ENCODE results near the gene CACNA1B. TPM values are rescaled to one million over a fixed set of nuclear protein-coding genes. Genes with fewer than 3 reads are reported as not detected.

CACNA1B gene
- polyA plus RNA-seq, 1 of the 3 experiments (the other 2 are of a cell fraction): 0.03 TPM

GRCh38 chr9:137951107-137951506 lies 73.5 kb downstream of the CACNA1B start (continued):
- TF ChIP-seq RCOR1 (IDR thresholded peaks at IDR 0.05; ENCODE audit: low read length) (no peak), MAX (IDR thresholded peaks at IDR 0.05; ENCODE audit: low read depth) (no peak)

- TF ChIP-seq FOXM1 (IDR thresholded peaks at IDR 0.05; ENCODE audit: low read depth) (no peak), RAD21 (IDR thresholded peaks at IDR 0.05; ENCODE audit: low read length) (no peak), GABPA (IDR thresholded peaks at IDR 0.05; ENCODE audit: low read depth) (no peak), TCF12 (IDR thresholded peaks at IDR 0.05) (no peak), IRF3 (IDR thresholded peaks at IDR 0.05; ENCODE audit: low read depth, low read length) (no peak), JUND (IDR thresholded peaks at IDR 0.05) (no peak), RXRA (IDR thresholded peaks at IDR 0.05; ENCODE audit: borderline replicate concordance, low read depth) (no peak), FOXJ3 (CRISPR knock-in tag; IDR thresholded peaks at IDR 0.05) (no peak), USF1 (IDR thresholded peaks at IDR 0.05; ENCODE audit: borderline replicate concordance, low read depth) (no peak), MAX (IDR thresholded peaks at IDR 0.05; ENCODE audit: low read depth) (no peak)
- no peaks in the 10 kb centered on the region for H4K20me1 ChIP-seq (ENCODE audit: insufficient read depth)
- WGBS (ENCODE audit: low lambda C conversion rate): 54% methylated on average over 10 of the region's 12 CpGs
- H3K9me2 ChIP-seq: no peaks in the 10 kb centered on the region
- DNase-seq: peak; percentile 8
- CTCF ChIA-PET: no interaction called here
- H3K79me2 ChIP-seq (ENCODE audit: insufficient read depth): no peaks in the 10 kb centered on the region
- H3K27ac ChIP-seq (ENCODE audit: low read depth in 2 of 2, low read length in 1 of 2): no peak overlapping the region
- no peak overlapping the region for H3K4me2 ChIP-seq
- H3K4me3 ChIP-seq (ENCODE audit: low read depth in 2 of 2, low read length in 1 of 2): no peak overlapping the region
- no peak overlapping the region for H3K9ac ChIP-seq
- H3K9me3 ChIP-seq: no peaks in the 10 kb centered on the region
- H3K4me1 ChIP-seq (ENCODE audit: control insufficient read depth in 1 of 2, insufficient read depth in 2 of 2, low read depth in 1 of 2, low read length in 1 of 2): no peaks in the 10 kb centered on the region; a peak in 1 of 4 replicates
- no peak overlapping the region for H2AFZ ChIP-seq (ENCODE audit: low read depth)
- no peaks in the 10 kb centered on the region for H3F3A ChIP-seq (replicated peaks; ENCODE audit: insufficient read depth)
- POLR2A ChIA-PET: no interaction called here
- H3K27me3 ChIP-seq (ENCODE audit: insufficient read depth): no peaks in the 10 kb centered on the region
- H3K36me3 ChIP-seq (replicated peaks in 1 of 2; ENCODE audit: control insufficient read depth in 1 of 2, insufficient read depth in 2 of 2, low read length in 1 of 2): no peaks in the 10 kb centered on the region
These were observed 74.3 kb downstream of the CACNA1B start for GRCh38 chr9:137951597-137952490.

- no peak for DNase-seq
- CTCF ChIA-PET: no interaction called here
- no peaks in the 10 kb centered on the region; a peak in 1 of 4 replicates for H3K4me1 ChIP-seq (ENCODE audit: control insufficient read depth in 1 of 2, insufficient read depth in 2 of 2, low read depth in 1 of 2, low read length in 1 of 2)
- H3K9me3 ChIP-seq: no peaks in the 10 kb centered on the region
- H3K9ac ChIP-seq: no peak overlapping the region
- POLR2A ChIA-PET: no interaction called here
- 31% methylated on average over 10 of the region's 12 CpGs for WGBS (ENCODE audit: low lambda C conversion rate)
- H3K79me2 ChIP-seq (ENCODE audit: insufficient read depth): no peaks in the 10 kb centered on the region
- no peak for TF ChIP-seq YY1 (IDR thresholded peaks at IDR 0.05; ENCODE audit: low read depth)
- TF ChIP-seq PBX3 (IDR thresholded peaks at IDR 0.05): no peak
- TF ChIP-seq GABPA (IDR thresholded peaks at IDR 0.05; ENCODE audit: low read depth): no peak
- H3K9me2 ChIP-seq: no peaks in the 10 kb centered on the region
- no peaks in the 10 kb centered on the region for H3F3A ChIP-seq (replicated peaks; ENCODE audit: insufficient read depth)
- no peaks in the 10 kb centered on the region for H3K36me3 ChIP-seq (replicated peaks in 1 of 2; ENCODE audit: control insufficient read depth in 1 of 2, insufficient read depth in 2 of 2, low read length in 1 of 2)
- H2AFZ ChIP-seq (ENCODE audit: low read depth): no peak overlapping the region
- no peaks in the 10 kb centered on the region for H3K27me3 ChIP-seq (ENCODE audit: insufficient read depth)
- no peak overlapping the region for H3K27ac ChIP-seq (ENCODE audit: low read depth in 2 of 2, low read length in 1 of 2)
- no peaks in the 10 kb centered on the region for H4K20me1 ChIP-seq (ENCODE audit: insufficient read depth)
- H3K4me3 ChIP-seq (ENCODE audit: low read depth in 2 of 2, low read length in 1 of 2): no peak overlapping the region
- H3K4me2 ChIP-seq: no peak overlapping the region
These were observed 75.5 kb downstream of the CACNA1B start for GRCh38 chr9:137952976-137953666.

All from SK-N-SH (cell line).